Measurements from ENCODE around the gene LILRA6.
"Not testable (repeated sequence)": the region's sequence is repeated elsewhere in the genome, so short reads cannot be mapped to it uniquely, and the experiment has no call there.

The LILRA6 gene

GRCh38 chr19:54262470-54262869 is 19.9 kb upstream of the LILRA6 start:
- no peak for DNase-seq

GRCh38 chr19:54262066-54262465 is 19.5 kb upstream of the LILRA6 start:
- no peak for DNase-seq

- DNase-seq, result no peak
Measured at GRCh38 chr19:54257116-54257480, 14.5 kb upstream of the LILRA6 start, which contains the start of gene LILRB5. LILRB5 (minus strand) TSS chr19:54257273; CDS start chr19:54257193, 80 bp downstream.

- DNase-seq, result no peak
Measured at GRCh38 chr19:54256250-54257115, 13.9 kb upstream of the LILRA6 start.

- no peak for DNase-seq
Measured at GRCh38 chr19:54255105-54255775, 12.7 kb upstream of the LILRA6 start.

- DNase-seq, result peak; percentile 23
Measured at GRCh38 chr19:54254195-54254906, 11.8 kb upstream of the LILRA6 start.

GRCh38 chr19:54253331-54254194 is 11.0 kb upstream of the LILRA6 start:
- DNase-seq, result no peak

GRCh38 chr19:54252845-54253244 is 10.3 kb upstream of the LILRA6 start:
- no peak for DNase-seq

- no peak for DNase-seq
Measured at GRCh38 chr19:54252243-54252642, 9.7 kb upstream of the LILRA6 start.

- no peak for DNase-seq
Measured at GRCh38 chr19:54248016-54248601, 5.5 kb upstream of the LILRA6 start.

GRCh38 chr19:54247106-54247930 is 4.7 kb upstream of the LILRA6 start:
- DNase-seq, result no peak

GRCh38 chr19:54245936-54246335 is 3.3 kb upstream of the LILRA6 start:
- no peak for DNase-seq

- not testable (repeated sequence) for DNase-seq
Measured at GRCh38 chr19:54243809-54244208, 1.2 kb upstream of the LILRA6 start.

- not testable (repeated sequence) for DNase-seq
Measured at GRCh38 chr19:54242234-54242633, 356 bp downstream of the LILRA6 start.

GRCh38 chr19:54240372-54241336 is 1.9 kb downstream of the LILRA6 start:
- DNase-seq, result not testable (repeated sequence)

- not testable (repeated sequence) for DNase-seq
Measured at GRCh38 chr19:54239491-54240371, 2.9 kb downstream of the LILRA6 start.

- no peak for DNase-seq
Measured at GRCh38 chr19:54233941-54234340, 8.6 kb downstream of the LILRA6 start.

- peak; percentile 79 for DNase-seq
Measured at GRCh38 chr19:54231077-54231931, 11.3 kb downstream of the LILRA6 start.
